DOHH2 (cell line): ENCODE results near the gene ENOX1.

ENCODE experiments used
- H3F3A ChIP-seq: fragments of 200-600 bp; sonication (generic), shearing (Covaris generic); 2 replicates; pipeline ENCODE4 v1.6.0; 2016; ENCODE audit warnings: antibody characterized with exemption, mild to moderate bottlenecking; ENCODE audit not compliant: control insufficient read depth, insufficient read depth
- H3K27ac ChIP-seq: fragments of 200-600 bp; sonication (generic); 2 replicates; pipeline ENCODE4 v1.5.1; 2014; ENCODE audit warnings: low read depth, mild to moderate bottlenecking, low read length, moderate library complexity
- H3K27me3 ChIP-seq: fragments of 200-600 bp; sonication (generic); 2 replicates; pipeline ENCODE4 v1.6.1; 2014; ENCODE audit warnings: mild to moderate bottlenecking, low read length, mixed read lengths; ENCODE audit not compliant: control insufficient read depth
- H3K36me3 ChIP-seq: fragments of 200-600 bp; sonication (generic); 2 replicates; pipeline ENCODE4 v1.6.1; 2014; ENCODE audit warnings: mild to moderate bottlenecking, low read length, moderate library complexity, mixed read lengths; ENCODE audit not compliant: control insufficient read depth
- H3K4me1 ChIP-seq: fragments of 200-600 bp; sonication (generic); 2 replicates; pipeline ENCODE4 v1.6.1; 2014; ENCODE audit warnings: mild to moderate bottlenecking, low read length, mixed read lengths; ENCODE audit not compliant: control insufficient read depth
- H3K4me2 ChIP-seq: fragments of 200-600 bp; sonication (generic); 2 replicates; pipeline ENCODE4 v1.6.0; 2014; ENCODE audit warnings: mild to moderate bottlenecking, low read length, moderate library complexity
- H3K4me3 ChIP-seq: fragments of 200-600 bp; sonication (generic); 2 replicates; pipeline ENCODE4 v1.5.1; 2014; ENCODE audit warnings: mild to moderate bottlenecking, low read length, mixed read lengths
- H3K79me2 ChIP-seq: fragments of 200-600 bp; sonication (generic); 2 replicates; pipeline ENCODE4 v1.6.1; 2014; ENCODE audit warnings: mild to moderate bottlenecking, low read length, mixed read lengths; ENCODE audit not compliant: control insufficient read depth
- H3K9me2 ChIP-seq: fragments of 200-600 bp; sonication (generic); replicated peaks from 2 replicates; pipeline ENCODE4 v1.6.1; 2014; ENCODE audit warnings: mild to moderate bottlenecking, low read length, mixed read lengths; ENCODE audit not compliant: control insufficient read depth
- H3K9me3 ChIP-seq: fragments of 200-600 bp; sonication (generic); 2 replicates; pipeline ENCODE4 v1.6.1; 2014; ENCODE audit warnings: antibody characterized with exemption, low read length, mixed read lengths; ENCODE audit not compliant: control insufficient read depth, insufficient read depth
- H4K20me1 ChIP-seq: fragments of 200-600 bp; sonication (generic); 2 replicates; pipeline ENCODE4 v1.6.0; 2014; ENCODE audit warnings: low read depth, mild to moderate bottlenecking, antibody characterized with exemption, low read length, moderate library complexity; ENCODE audit not compliant: control insufficient read depth, insufficient read depth
- CTCF ChIP-seq: fragments of 200-600 bp; sonication (generic); IDR thresholded peaks from one replicate; pipeline ENCODE4 v1.5.1; 2014; ENCODE audit warnings: antibody characterized with exemption, mild to moderate bottlenecking, low read depth, low read length; ENCODE audit not compliant: poor library complexity, severe bottlenecking
- EZH2phosphoT487 ChIP-seq: fragments of 200-600 bp; sonication (generic); IDR thresholded peaks from 2 replicates; pipeline ENCODE4 v1.6.1; 2017; ENCODE audit warnings: borderline replicate concordance, mild to moderate bottlenecking, antibody characterized with exemption, low read length, moderate library complexity, mixed read lengths

ENOX1 gene

DNA sequence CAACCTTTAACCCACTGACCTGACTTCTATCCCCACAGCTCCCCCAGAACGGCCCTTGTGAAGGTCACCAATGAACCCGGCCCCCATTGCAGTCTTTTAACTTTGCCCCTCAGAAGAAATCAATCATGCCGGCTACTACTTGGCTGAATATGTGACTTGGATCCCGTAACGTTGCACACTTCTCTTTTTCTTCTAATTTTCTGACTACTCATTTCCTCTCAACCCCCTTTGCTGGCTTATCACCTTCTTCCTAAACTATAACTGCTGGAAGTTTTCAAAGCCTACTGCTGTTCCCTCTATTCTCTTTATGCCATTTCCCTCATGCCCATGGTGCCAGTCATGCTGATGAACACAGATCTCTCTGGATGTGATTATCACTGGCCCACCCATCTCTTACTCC, 395.7 kb downstream of the ENOX1 start:
- H3K4me3 ChIP-seq, result no peak overlapping the region
- H3K9me3 ChIP-seq, result no peaks in the 10 kb centered on the region
- H3K4me1 ChIP-seq, result no peaks in the 10 kb centered on the region
- no peaks in the 10 kb centered on the region for H4K20me1 ChIP-seq
- no peak overlapping the region for H3K4me2 ChIP-seq
- no peaks in the 10 kb centered on the region for H3K36me3 ChIP-seq
- no peaks in the 10 kb centered on the region for H3F3A ChIP-seq
- no peaks in the 10 kb centered on the region for H3K9me2 ChIP-seq
- H3K27ac ChIP-seq, result no peak overlapping the region
- 0 out of 2 replicates have a peak, but pooled peaks cover 3% of the 10 kb centered on the region for H3K27me3 ChIP-seq
- no peaks in the 10 kb centered on the region for H3K79me2 ChIP-seq
- TF ChIP-seq EZH2phosphoT487 (no peak), CTCF (no peak)

DNA sequence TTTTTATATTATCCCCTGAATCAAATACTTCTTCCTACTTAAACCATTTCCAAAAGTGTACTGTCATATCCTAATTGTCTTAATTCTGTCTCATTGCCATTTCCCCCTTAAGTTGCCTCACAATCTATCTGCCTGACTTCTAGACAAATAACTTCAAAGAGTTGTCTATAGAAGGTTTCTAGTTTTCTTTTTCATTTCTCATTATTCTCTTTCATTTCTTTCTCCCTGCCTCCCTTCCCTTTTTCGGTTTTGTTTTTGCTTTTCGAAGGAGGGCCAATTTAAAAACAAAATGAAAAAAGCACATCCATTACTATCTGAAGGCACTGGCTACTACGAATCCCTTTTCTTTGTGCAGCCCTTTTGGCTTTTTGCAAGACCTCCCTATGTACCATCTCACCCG, 396.2 kb downstream of the ENOX1 start:
- H4K20me1 ChIP-seq, result no peaks in the 10 kb centered on the region
- H3K36me3 ChIP-seq, result no peaks in the 10 kb centered on the region
- H3F3A ChIP-seq, result no peaks in the 10 kb centered on the region
- H3K27me3 ChIP-seq, result 0 out of 2 replicates have a peak, but pooled peaks cover 3% of the 10 kb centered on the region
- no peaks in the 10 kb centered on the region for H3K79me2 ChIP-seq
- H3K4me3 ChIP-seq, result no peak overlapping the region
- no peak for TF ChIP-seq EZH2phosphoT487
- no peak for TF ChIP-seq CTCF
- H3K9me2 ChIP-seq, result no peaks in the 10 kb centered on the region
- no peak overlapping the region for H3K27ac ChIP-seq
- H3K4me2 ChIP-seq, result no peak overlapping the region
- no peaks in the 10 kb centered on the region for H3K9me3 ChIP-seq
- no peaks in the 10 kb centered on the region for H3K4me1 ChIP-seq

GRCh38 chr13:43389983-43390382, 396.8 kb downstream of the ENOX1 start:
- Histone ChIP-seq H3F3A (no peaks in the 10 kb centered on the region), H3K9me2 (no peaks in the 10 kb centered on the region), H3K4me2 (no peak overlapping the region)

More at GRCh38 chr13:43389983-43390382, 396.8 kb downstream of the ENOX1 start:
- H3K79me2 ChIP-seq, result no peaks in the 10 kb centered on the region
- H3K36me3 ChIP-seq, result no peaks in the 10 kb centered on the region
- H3K27ac ChIP-seq, result no peak overlapping the region
- no peak for TF ChIP-seq CTCF
- TF ChIP-seq EZH2phosphoT487, result no peak
- no peaks in the 10 kb centered on the region for H3K9me3 ChIP-seq
- no peaks in the 10 kb centered on the region for H4K20me1 ChIP-seq
- no peak overlapping the region for H3K4me3 ChIP-seq
- 0 out of 2 replicates have a peak, but pooled peaks cover 3% of the 10 kb centered on the region for H3K27me3 ChIP-seq
- H3K4me1 ChIP-seq, result no peaks in the 10 kb centered on the region
